Esophagus muscularis mucosa (tissue), 4 donors: Measurements from ENCODE around the gene UBE2QL1. TPM values are rescaled to one million over a fixed set of nuclear protein-coding genes. Genes with fewer than 3 reads are reported as not detected.

Experiments
- DNase-seq: peaks from one replicate; pipeline ENCODE4 v3.0.0-alpha.2; 2017; ENCODE audit errors: extremely low spot score
- H3K27ac ChIP-seq, 4 donors: fragments of 200-600 bp; sonication (generic); replicated peaks in 1 of 4; 1 replicate in 3 of 4; 2 replicates in 1 of 4; pipeline ENCODE4 v1.5.1; 2016 to 2019; ENCODE audit warnings: mild to moderate bottlenecking in 1 of 4
- H3K27me3 ChIP-seq, 4 donors: fragments of 200-600 bp; sonication (generic); one replicate each; pipeline versions ENCODE4 v1.5.1 to v1.6.0; 2016 to 2019
- H3K36me3 ChIP-seq, 4 donors: fragments of 200-600 bp; sonication (generic); one replicate each; pipeline ENCODE4 v1.5.1; 2016 to 2019
- H3K4me1 ChIP-seq, 4 donors: fragments of 200-600 bp; sonication (generic); one replicate each; pipeline ENCODE4 v1.5.1; 2016 to 2019
- H3K4me3 ChIP-seq, 4 donors: fragments of 200-600 bp; sonication (generic); 1 replicate in 2 of 4; 2 replicates in 2 of 4; pipeline ENCODE4 v1.5.1; 2016 to 2019; ENCODE audit warnings: mild to moderate bottlenecking in 4 of 4, moderate library complexity in 1 of 4
- H3K9me3 ChIP-seq, 4 donors: fragments of 200-600 bp; sonication (generic); 1 replicate in 3 of 4; 2 replicates in 1 of 4; pipeline ENCODE4 v1.5.1; 2016 to 2019
- CTCF ChIP-seq, 3 experiments: fragments of 200-600 bp in 2 of 3; fragments of 450-650 bp in 1 of 3; sonication (generic) in 2 of 3; IDR thresholded peaks; one replicate each; pipeline ENCODE4 v1.5.1; 2017 to 2019; ENCODE audit warnings: antibody characterized with exemption in 3 of 3, mild to moderate bottlenecking in 2 of 3, moderate library complexity in 1 of 3
- EP300 ChIP-seq: sonication (generic); formaldehyde crosslinking; IDR thresholded peaks from one replicate; pipeline ENCODE4 v1.6.1; 2017; ENCODE audit warnings: antibody characterized with exemption
- POLR2A ChIP-seq: fragments of 450-650 bp; IDR thresholded peaks from one replicate; pipeline ENCODE4 v1.6.1; 2017; ENCODE audit warnings: antibody characterized with exemption, moderate library complexity, mild to moderate bottlenecking, low read depth
- POLR2AphosphoS5 ChIP-seq, 2 donors: sonication (generic); formaldehyde crosslinking; IDR thresholded peaks; one replicate each; pipeline ENCODE4 v1.6.1; 2017; ENCODE audit warnings: antibody characterized with exemption in 2 of 2
- WGBS: methylation state at CpG from one replicate; pipeline ENCODE4 v1.1.5; 2018; 5-methylcytosine and 5-hydroxymethylcytosine counted together
- intact Hi-C: fragments of 100-400 bp; cut with DNase I; formaldehyde crosslinking; loops from one replicate; pipeline ENCODE4 v1.15.1; 2023
- total RNA-seq, 4 donors: library from RNA; depleted of rRNA; stranded (reverse); fragments of >200 nt; gene quantifications; one replicate each; pipeline versions ENCODE4 v1.1.0 to v1.2.1, GENCODE V29; 2016

The UBE2QL1 gene
- total RNA-seq, 4 donors from 2014 or later = under 0.01 to 1.6 (median 0.82) TPM

- Histone ChIP-seq H3K4me1 (peaks cover 0 to 5% (median 0%) of the 10 kb centered on the region in 4 donors), H3K9me3 (no peaks in the 10 kb centered on the region), H3K4me3 (no peak overlapping the region), H3K36me3 (peaks cover 0 to 6% (median 0%) of the 10 kb centered on the region in 4 donors), H3K27me3 (peaks cover 0 to 46% (median 0%) of the 10 kb centered on the region in 4 donors), H3K27ac (no peak overlapping the region)
- no peak for DNase-seq
- 41% methylated on average over 3 of the region's 3 CpGs for WGBS
- no peak for TF ChIP-seq POLR2A
- no peak for TF ChIP-seq EP300
- no peak for TF ChIP-seq CTCF (IDR thresholded peaks at IDR 0.05)
- TF ChIP-seq POLR2AphosphoS5 (IDR thresholded peaks at IDR 0.05) = no peak
- intact Hi-C loops = no loop called here
Observed at GRCh38 chr5:6487081-6487480, 38.4 kb downstream of the UBE2QL1 start.

- Histone ChIP-seq H3K27ac (no peak overlapping the region), H3K4me1 (peaks cover 0 to 5% (median 0%) of the 10 kb centered on the region in 4 donors), H3K9me3 (no peaks in the 10 kb centered on the region), H3K27me3 (peaks cover 0 to 47% (median 0%) of the 10 kb centered on the region in 4 donors), H3K4me3 (no peak overlapping the region), H3K36me3 (peaks cover 0 to 9% (median 0%) of the 10 kb centered on the region in 4 donors)
- WGBS = 44% methylated on average over 4 of the region's 4 CpGs
- no peak for DNase-seq
- intact Hi-C loops = no loop called here
- no peak for TF ChIP-seq CTCF (IDR thresholded peaks at IDR 0.05)
- no peak for TF ChIP-seq POLR2AphosphoS5 (IDR thresholded peaks at IDR 0.05)
- TF ChIP-seq POLR2A = no peak
- TF ChIP-seq EP300 = no peak
Observed at GRCh38 chr5:6488021-6488420, 39.4 kb downstream of the UBE2QL1 start.

- 82% methylated on average over 9 of the region's 10 CpGs for WGBS
- Histone ChIP-seq H3K9me3 (no peaks in the 10 kb centered on the region), H3K4me1 (peaks cover 0 to 5% (median 0%) of the 10 kb centered on the region in 4 donors), H3K36me3 (peaks cover 0 to 9% (median 0%) of the 10 kb centered on the region in 4 donors), H3K4me3 (no peak overlapping the region), H3K27ac (no peak overlapping the region), H3K27me3 (peaks cover 0 to 35% (median 0%) of the 10 kb centered on the region in 4 donors)
- DNase-seq = no peak
- no peak for TF ChIP-seq POLR2AphosphoS5 (IDR thresholded peaks at IDR 0.05)
- TF ChIP-seq POLR2A = no peak
- TF ChIP-seq CTCF (IDR thresholded peaks at IDR 0.05) = no peak
- TF ChIP-seq EP300 = no peak
- intact Hi-C loops = no loop called here
Observed at GRCh38 chr5:6489643-6490185, 41.1 kb downstream of the UBE2QL1 start.

- Histone ChIP-seq H3K4me3 (no peak overlapping the region), H3K27ac (no peak overlapping the region), H3K27me3 (peaks cover 0 to 33% (median 0%) of the 10 kb centered on the region in 4 donors), H3K4me1 (peaks cover 0 to 5% (median 0%) of the 10 kb centered on the region in 4 donors), H3K36me3 (peaks cover 0 to 9% (median 0%) of the 10 kb centered on the region in 4 donors), H3K9me3 (no peaks in the 10 kb centered on the region)
- TF ChIP-seq EP300 (no peak), CTCF (IDR thresholded peaks at IDR 0.05) (no peak), POLR2A (no peak), POLR2AphosphoS5 (IDR thresholded peaks at IDR 0.05) (no peak)
- 79% methylated on average over 9 of the region's 9 CpGs for WGBS
- intact Hi-C loops = no loop called here
- DNase-seq = no peak
Observed at GRCh38 chr5:6490246-6490645, 41.6 kb downstream of the UBE2QL1 start.

- H3K4me1 ChIP-seq = peaks cover 0 to 5% (median 0%) of the 10 kb centered on the region in 4 donors
- intact Hi-C loops = no loop called here
- no peak overlapping the region for H3K27ac ChIP-seq
- H3K36me3 ChIP-seq = peaks cover 0 to 9% (median 0%) of the 10 kb centered on the region in 4 donors
- no peak for DNase-seq
- H3K9me3 ChIP-seq = no peaks in the 10 kb centered on the region
- H3K27me3 ChIP-seq = peaks cover 0 to 33% (median 0%) of the 10 kb centered on the region in 4 donors
- TF ChIP-seq CTCF (IDR thresholded peaks at IDR 0.05) (no peak), EP300 (no peak), POLR2A (no peak), POLR2AphosphoS5 (IDR thresholded peaks at IDR 0.05) (no peak)
- H3K4me3 ChIP-seq = no peak overlapping the region
- 43% methylated on average over 3 of the region's 3 CpGs for whole genome bisulfite sequencing
Observed at GRCh38 chr5:6490693-6491092, 42.0 kb downstream of the UBE2QL1 start.
